Nephron (organoid): Measurements from ENCODE around the gene AMBRA1.
A peak's percentile ranks its signal among the peaks of the same experiment; 100 is the strongest.

Experiments used
- H3K27ac Mint-ChIP-seq, 3 experiments: 2 replicates each; pipeline ENCODE4 v1.8.0; 2020; ENCODE audit warnings: mixed read lengths in 3 of 3, mild to moderate bottlenecking in 2 of 3, moderate library complexity in 1 of 3
- H3K27me3 Mint-ChIP-seq: 2 replicates; pipeline ENCODE4 v1.8.0; 2021; ENCODE audit warnings: low read depth, mild to moderate bottlenecking, moderate library complexity, mixed read lengths
- H3K36me3 Mint-ChIP-seq: 2 replicates; pipeline ENCODE4 v1.8.0; 2020; ENCODE audit warnings: low read depth, mixed read lengths
- H3K4me1 Mint-ChIP-seq: 2 replicates; pipeline ENCODE4 v1.8.0; 2020; ENCODE audit warnings: mixed read lengths
- H3K4me3 Mint-ChIP-seq, 3 experiments: 2 replicates each; pipeline ENCODE4 v1.8.0; 2020; ENCODE audit warnings: mild to moderate bottlenecking in 3 of 3, mixed read lengths in 3 of 3, moderate library complexity in 2 of 3
- H3K9me3 Mint-ChIP-seq: 2 replicates; pipeline ENCODE4 v1.8.0; 2020; ENCODE audit warnings: mixed read lengths
- CTCF ChIP-seq, 3 experiments: fragments of 200-600 bp; sonication (generic); IDR thresholded peaks; one replicate each; pipeline ENCODE4 v1.5.0; 2021; ENCODE audit warnings: antibody characterized with exemption in 3 of 3; ENCODE audit not compliant: unreplicated experiment in 3 of 3

AMBRA1 gene

GRCh38 chr11:46601129-46601528 is 7.3 kb upstream of the AMBRA1 start:
- Mint-ChIP-seq H3K27me3 (no peaks in the 10 kb centered on the region), H3K27ac (peak overlapping the region in 1 of 3 experiments; percentile 11), H3K4me3 (no peak overlapping the region), H3K36me3 (peaks cover 4% of the 10 kb centered on the region), H3K4me1 (no peaks in the 10 kb centered on the region), H3K9me3 (no peaks in the 10 kb centered on the region)
- TF ChIP-seq CTCF (IDR thresholded peaks at IDR 0.05; ENCODE audit: unreplicated experiment in 3 of 3): no peak

GRCh38 chr11:46600194-46600960 is 6.6 kb upstream of the AMBRA1 start:
- Mint-ChIP-seq H3K27me3 (no peaks in the 10 kb centered on the region), H3K4me1 (no peaks in the 10 kb centered on the region), H3K4me3 (no peak overlapping the region), H3K9me3 (no peaks in the 10 kb centered on the region), H3K36me3 (peaks cover 4% of the 10 kb centered on the region), H3K27ac (peak overlapping the region in 2 of 3 experiments; percentile 11 to 35)
- no peak for TF ChIP-seq CTCF (IDR thresholded peaks at IDR 0.05; ENCODE audit: unreplicated experiment in 3 of 3)

GRCh38 chr11:46599340-46600193 is 5.7 kb upstream of the AMBRA1 start:
- no peak overlapping the region for H3K4me3 Mint-ChIP-seq
- H3K27me3 Mint-ChIP-seq: no peaks in the 10 kb centered on the region
- H3K36me3 Mint-ChIP-seq: peaks cover 4% of the 10 kb centered on the region
- H3K9me3 Mint-ChIP-seq: no peaks in the 10 kb centered on the region
- peak overlapping the region in 2 of 3 experiments; percentile 11 to 35 for H3K27ac Mint-ChIP-seq
- no peak for TF ChIP-seq CTCF (IDR thresholded peaks at IDR 0.05; ENCODE audit: unreplicated experiment in 3 of 3)
- H3K4me1 Mint-ChIP-seq: no peaks in the 10 kb centered on the region

- no peaks in the 10 kb centered on the region for H3K9me3 Mint-ChIP-seq
- no peak for TF ChIP-seq CTCF (IDR thresholded peaks at IDR 0.05; ENCODE audit: unreplicated experiment in 3 of 3)
- peak overlapping the region in 1 of 3 experiments; percentile 61 for H3K4me3 Mint-ChIP-seq
- peak overlapping the region in 1 of 3 experiments; percentile 49 for H3K27ac Mint-ChIP-seq
- no peaks in the 10 kb centered on the region for H3K27me3 Mint-ChIP-seq
- peaks cover 14% of the 10 kb centered on the region for H3K4me1 Mint-ChIP-seq
- H3K36me3 Mint-ChIP-seq: no peaks in the 10 kb centered on the region
Measured at GRCh38 chr11:46597609-46598219, 3.9 kb upstream of the AMBRA1 start.

- H3K4me3 Mint-ChIP-seq: no peak overlapping the region
- peaks cover 18% of the 10 kb centered on the region for H3K4me1 Mint-ChIP-seq
- no peaks in the 10 kb centered on the region for H3K27me3 Mint-ChIP-seq
- no peaks in the 10 kb centered on the region for H3K36me3 Mint-ChIP-seq
- no peaks in the 10 kb centered on the region for H3K9me3 Mint-ChIP-seq
- TF ChIP-seq CTCF (IDR thresholded peaks at IDR 0.05; ENCODE audit: unreplicated experiment in 3 of 3): no peak
- no peak overlapping the region for H3K27ac Mint-ChIP-seq
Measured at GRCh38 chr11:46597155-46597554, 3.3 kb upstream of the AMBRA1 start.
